K562 treated with DMSO at 1 percent for 48 hours (cell line): ENCODE data around the gene DLST. TPM values are rescaled to one million over a fixed set of nuclear protein-coding genes. Genes with fewer than 3 reads are reported as not detected.

Source experiments
- total RNA-seq: library from RNA; unstranded; fragments of 300-600 nt; gene quantifications from 2 replicates; pipeline ENCODE4 v1.2.3, GENCODE V29; 2022; ENCODE audit warnings: low replicate concordance; ENCODE audit errors: extremely low read depth

The DLST gene
- total RNA-seq: not detected in 2 replicates

GRCh38 chr14:74881431-74882102, at the start of gene DLST:
DLST (plus strand) TSS chr14:74881916; CDS start chr14:74881954, 38 bp downstream.

GRCh38 chr14:74875941-74876913, 5.5 kb upstream of the DLST start, which contains the start of gene PROX2:
PROX2 (minus strand) TSS chr14:74876145; CDS start chr14:74863834, 12,311 bp downstream.

DNA sequence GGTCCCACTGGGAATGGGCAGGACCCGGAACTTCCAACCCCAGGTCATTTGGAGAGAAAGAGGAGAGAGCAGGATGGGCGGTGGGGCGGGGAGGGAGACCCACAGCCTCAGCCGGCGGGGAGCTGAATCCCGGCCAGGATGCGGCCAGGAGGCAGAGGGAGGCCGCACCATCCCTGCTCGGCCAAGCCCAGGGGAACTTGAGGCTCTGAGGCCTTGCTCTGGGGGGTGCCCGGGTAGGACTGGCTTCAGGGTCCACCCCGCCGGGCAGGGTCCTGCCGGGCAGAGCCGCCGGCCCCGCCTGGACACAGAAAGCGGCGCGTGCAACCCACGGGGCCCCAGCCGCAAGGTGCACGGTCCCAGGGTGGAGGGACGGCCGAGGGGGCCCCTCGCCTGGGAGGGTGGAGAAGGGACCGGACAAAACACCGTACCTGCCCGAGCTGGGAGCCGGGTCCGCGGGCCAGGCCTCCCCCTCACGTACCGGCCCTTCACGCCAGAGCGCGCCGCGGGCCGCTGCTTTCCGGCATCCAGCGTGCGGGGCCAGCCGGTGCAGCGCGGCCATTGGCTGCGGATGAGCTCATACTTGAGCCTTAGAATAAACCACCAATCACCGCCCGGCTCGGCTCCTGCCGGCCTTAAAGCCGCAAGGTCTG, 41.2 kb downstream of the DLST start, which contains the start of gene RPS6KL1:
Gene RPS6KL1 (minus strand): TSS at position 509 of the 650 bp plus-strand sequence. CDS start 1,719 bp downstream, outside the sequence.

Other genes starting within 250 kb of the DLST start
- gene AREL1, start 168.8 kb upstream of the DLST start, total RNA-seq: not detected in 2 replicates
- not detected in 2 replicates for gene FCF1, start 168.8 kb upstream of the DLST start, total RNA-seq
- gene YLPM1, start 118.6 kb upstream of the DLST start, total RNA-seq: not detected in 2 replicates
- not detected in 2 replicates for gene PROX2, start 5.8 kb upstream of the DLST start, total RNA-seq
- not detected in 2 replicates for gene RPS6KL1, start 41.3 kb downstream of the DLST start, total RNA-seq
- not detected in 2 replicates for gene PGF, start 73.7 kb downstream of the DLST start, total RNA-seq
- not detected in 2 replicates for gene EIF2B2, start 121.0 kb downstream of the DLST start, total RNA-seq
- not detected in 2 replicates for gene MLH3, start 169.6 kb downstream of the DLST start, total RNA-seq
- not detected in 2 replicates for gene ACYP1, start 182.1 kb downstream of the DLST start, total RNA-seq
- gene ZC2HC1C, start 187.7 kb downstream of the DLST start, total RNA-seq: not detected in 2 replicates
- not detected in 2 replicates for gene NEK9, start 245.1 kb downstream of the DLST start, total RNA-seq